Middle frontal gyrus (tissue), 1 donor: ENCODE results near the gene TTC34.
"Not testable (repeated sequence)": the region's sequence is repeated elsewhere in the genome, so short reads cannot be mapped to it uniquely, and the experiment has no call there.

Experiments used
- DNase-seq: peaks from one replicate; pipeline ENCODE4 v3.0.0-alpha.2; 2015; ENCODE audit warnings: low spot score; ENCODE audit errors: extremely low spot score

TTC34 gene

GRCh38 chr1:2684878-2685277, 116.6 kb downstream of the TTC34 start:
- DNase-seq: not testable (repeated sequence)

- peak; percentile 2 for DNase-seq
Observed at GRCh38 chr1:2684000-2684399, 117.5 kb downstream of the TTC34 start.

GRCh38 chr1:2683321-2683741, 118.2 kb downstream of the TTC34 start:
- DNase-seq: not testable (repeated sequence)

GRCh38 chr1:2682879-2683278, 118.6 kb downstream of the TTC34 start:
- not testable (repeated sequence) for DNase-seq

GRCh38 chr1:2676726-2677125, 124.8 kb downstream of the TTC34 start:
- not testable (repeated sequence) for DNase-seq

GRCh38 chr1:2671656-2672055, 129.8 kb downstream of the TTC34 start:
- DNase-seq: not testable (repeated sequence)

GRCh38 chr1:2659806-2660205, 141.7 kb downstream of the TTC34 start:
- not testable (repeated sequence) for DNase-seq

GRCh38 chr1:2657909-2658308, 143.6 kb downstream of the TTC34 start:
- DNase-seq: not testable (repeated sequence)

- DNase-seq: not testable (repeated sequence)
Observed at GRCh38 chr1:2657124-2657523, 144.4 kb downstream of the TTC34 start.

GRCh38 chr1:2655598-2656434, 145.7 kb downstream of the TTC34 start:
- DNase-seq: not testable (repeated sequence)

GRCh38 chr1:2654443-2654948, 147.0 kb downstream of the TTC34 start:
- DNase-seq: not testable (repeated sequence)

GRCh38 chr1:2653741-2654442, 147.6 kb downstream of the TTC34 start:
- DNase-seq: not testable (repeated sequence)

GRCh38 chr1:2652926-2653571, 148.4 kb downstream of the TTC34 start:
- DNase-seq: not testable (repeated sequence)

GRCh38 chr1:2652152-2652925, 149.2 kb downstream of the TTC34 start:
- not testable (repeated sequence) for DNase-seq

- DNase-seq: no peak
Observed at GRCh38 chr1:2650967-2651645, 150.4 kb downstream of the TTC34 start.

GRCh38 chr1:2646837-2647236, 154.7 kb downstream of the TTC34 start:
- no peak for DNase-seq

GRCh38 chr1:2645776-2646175, 155.7 kb downstream of the TTC34 start:
- no peak for DNase-seq

- DNase-seq: no peak
Observed at GRCh38 chr1:2645143-2645542, 156.3 kb downstream of the TTC34 start.

GRCh38 chr1:2644591-2645101, 156.8 kb downstream of the TTC34 start:
- DNase-seq: no peak

GRCh38 chr1:2644171-2644570, 157.3 kb downstream of the TTC34 start:
- no peak for DNase-seq
